Measurements from ENCODE around the gene RBKS. TPM values are rescaled to one million over a fixed set of nuclear protein-coding genes. Genes with fewer than 3 reads are reported as not detected.

Gene RBKS
- total RNA-seq, 1 experiment from 2014 or later = 3.3 TPM

GRCh38 chr2:27875089-27875881 lies 14.9 kb downstream of the RBKS start:
- Mint-ChIP-seq H3K36me3 (ENCODE audit: insufficient read depth, unreplicated experiment) (peaks cover 6% of the 10 kb centered on the region), H3K4me1 (ENCODE audit: low read depth, unreplicated experiment) (peaks cover 27% of the 10 kb centered on the region), H3K27me3 (ENCODE audit: unreplicated experiment) (no peaks in the 10 kb centered on the region), H3K27ac (ENCODE audit: unreplicated experiment) (no peak overlapping the region), H3K9me3 (ENCODE audit: low read depth, unreplicated experiment) (peaks cover 7% of the 10 kb centered on the region), H3K4me3 (ENCODE audit: low read depth, unreplicated experiment) (no peak overlapping the region)
- no peak for TF ChIP-seq CTCF (IDR thresholded peaks at IDR 0.05; ENCODE audit: unreplicated experiment)
- no TSS peak for BruUV-seq (replicated peaks)
- DNase-seq = no peak
- intact Hi-C loops (cut with micrococcal nuclease; ENCODE audit: unreplicated experiment) = no loop called here
- CTCF ChIA-PET = no interaction called here

- no TSS peak for BruUV-seq (replicated peaks)
- H3K9me3 Mint-ChIP-seq (ENCODE audit: low read depth, unreplicated experiment) = peaks cover 3% of the 10 kb centered on the region
- H3K27ac Mint-ChIP-seq (ENCODE audit: unreplicated experiment) = no peak overlapping the region
- DNase-seq = no peak
- no peaks in the 10 kb centered on the region for H3K36me3 Mint-ChIP-seq (ENCODE audit: insufficient read depth, unreplicated experiment)
- no peak for TF ChIP-seq CTCF (IDR thresholded peaks at IDR 0.05; ENCODE audit: unreplicated experiment)
- no peaks in the 10 kb centered on the region for H3K27me3 Mint-ChIP-seq (ENCODE audit: unreplicated experiment)
- no peak overlapping the region for H3K4me3 Mint-ChIP-seq (ENCODE audit: low read depth, unreplicated experiment)
- intact Hi-C loops (cut with micrococcal nuclease; ENCODE audit: unreplicated experiment) = no loop called here
- CTCF ChIA-PET = no interaction called here
- peaks cover 27% of the 10 kb centered on the region for H3K4me1 Mint-ChIP-seq (ENCODE audit: low read depth, unreplicated experiment)
Measured at GRCh38 chr2:27873091-27873490, 17.1 kb downstream of the RBKS start.

- TF ChIP-seq CTCF (IDR thresholded peaks at IDR 0.05; ENCODE audit: unreplicated experiment) = no peak
- Mint-ChIP-seq H3K4me1 (ENCODE audit: low read depth, unreplicated experiment) (peaks cover 27% of the 10 kb centered on the region), H3K27ac (ENCODE audit: unreplicated experiment) (no peak overlapping the region), H3K27me3 (ENCODE audit: unreplicated experiment) (no peaks in the 10 kb centered on the region), H3K36me3 (ENCODE audit: insufficient read depth, unreplicated experiment) (no peaks in the 10 kb centered on the region), H3K9me3 (ENCODE audit: low read depth, unreplicated experiment) (peaks cover 3% of the 10 kb centered on the region), H3K4me3 (ENCODE audit: low read depth, unreplicated experiment) (no peak overlapping the region)
- CTCF ChIA-PET = interaction anchor here (0.8 kb wide), 1 partner anchor 78 kb away, joined by 4 read pairs; no protein-coding TSS in a partner anchor
- BruUV-seq (replicated peaks) = no TSS peak
- intact Hi-C loops (cut with micrococcal nuclease; ENCODE audit: unreplicated experiment) = no loop called here
- DNase-seq = peak; percentile 15
Measured at GRCh38 chr2:27871802-27872201, 18.4 kb downstream of the RBKS start.

GRCh38 chr2:27870724-27871123 lies 19.5 kb downstream of the RBKS start:
- Mint-ChIP-seq H3K4me3 (ENCODE audit: low read depth, unreplicated experiment) (no peak overlapping the region), H3K27me3 (ENCODE audit: unreplicated experiment) (no peaks in the 10 kb centered on the region), H3K36me3 (ENCODE audit: insufficient read depth, unreplicated experiment) (no peaks in the 10 kb centered on the region), H3K27ac (ENCODE audit: unreplicated experiment) (no peak overlapping the region), H3K9me3 (ENCODE audit: low read depth, unreplicated experiment) (peaks cover 2% of the 10 kb centered on the region), H3K4me1 (ENCODE audit: low read depth, unreplicated experiment) (peaks cover 27% of the 10 kb centered on the region)
- BruUV-seq (replicated peaks) = no TSS peak
- DNase-seq = no peak
- no peak for TF ChIP-seq CTCF (IDR thresholded peaks at IDR 0.05; ENCODE audit: unreplicated experiment)
- CTCF ChIA-PET = interaction anchor here (0.6 kb wide), 1 partner anchor 71 kb away, joined by 9 read pairs; no protein-coding TSS in a partner anchor
- intact Hi-C loops (cut with micrococcal nuclease; ENCODE audit: unreplicated experiment) = no loop called here
